ENCODE data around the gene ZSCAN30. TPM values are rescaled to one million over a fixed set of nuclear protein-coding genes. Genes with fewer than 3 reads are reported as not detected.
"Not testable (repeated sequence)": the region's sequence is repeated elsewhere in the genome, so short reads cannot be mapped to it uniquely, and the experiment has no call there.

The ZSCAN30 gene
- total RNA-seq, 1 experiment from 2014 or later: 21.9 TPM

DNA sequence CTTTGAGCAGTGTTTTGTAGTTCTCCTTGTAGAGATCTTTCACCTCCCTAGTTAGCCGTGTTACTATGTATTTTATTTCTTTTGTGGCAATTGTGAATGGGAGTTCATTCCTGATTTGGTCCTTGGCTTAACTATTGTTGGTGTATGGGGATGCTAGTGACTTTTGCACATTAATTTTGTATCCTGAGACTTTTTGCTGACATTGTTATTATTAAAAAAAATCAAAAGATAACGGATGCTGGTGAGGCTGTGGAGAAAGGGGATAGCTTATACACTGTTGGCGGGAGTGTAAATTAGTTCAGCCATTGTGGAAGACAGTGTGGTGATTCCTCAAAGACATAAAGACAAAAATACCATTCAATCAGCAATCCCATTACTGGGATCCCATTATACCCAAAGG is 66.2 kb downstream of the ZSCAN30 start:
- Mint-ChIP-seq H3K27ac (no peak overlapping the region), H3K4me1 (no peaks in the 10 kb centered on the region; the same call in 1 of the 2 replicates), H3K4me3 (no peak overlapping the region), H3K36me3 (no peaks in the 10 kb centered on the region), H3K27me3 (ENCODE audit: low read depth) (no peaks in the 10 kb centered on the region), H3K9me3 (no peaks in the 10 kb centered on the region)
- ATAC-seq (no peak), DNase-seq (ENCODE audit: low spot score) (no peak)
- ChIA-PET POLR2A (no interaction called here), CTCF (no interaction called here)
- TF ChIP-seq TEAD1 (CRISPR knock-in tag; IDR thresholded peaks at IDR 0.05) (no peak), ESRRA (CRISPR knock-in tag; IDR thresholded peaks at IDR 0.05; ENCODE audit: borderline replicate concordance) (no peak), NFYB (CRISPR knock-in tag; conservative IDR thresholded peaks at IDR 0.05; ENCODE audit: low read depth) (no peak), GRHL2 (CRISPR knock-in tag; IDR thresholded peaks at IDR 0.05; ENCODE audit: insufficient replicate concordance, severe bottlenecking) (no peak), NFATC4 (CRISPR knock-in tag; IDR thresholded peaks at IDR 0.05) (no peak), RELA (CRISPR knock-in tag; IDR thresholded peaks at IDR 0.05; ENCODE audit: borderline replicate concordance) (no peak), KAT7 (CRISPR knock-in tag; IDR thresholded peaks at IDR 0.05; ENCODE audit: borderline replicate concordance) (no peak)
- TF ChIP-seq, protein P1, sequence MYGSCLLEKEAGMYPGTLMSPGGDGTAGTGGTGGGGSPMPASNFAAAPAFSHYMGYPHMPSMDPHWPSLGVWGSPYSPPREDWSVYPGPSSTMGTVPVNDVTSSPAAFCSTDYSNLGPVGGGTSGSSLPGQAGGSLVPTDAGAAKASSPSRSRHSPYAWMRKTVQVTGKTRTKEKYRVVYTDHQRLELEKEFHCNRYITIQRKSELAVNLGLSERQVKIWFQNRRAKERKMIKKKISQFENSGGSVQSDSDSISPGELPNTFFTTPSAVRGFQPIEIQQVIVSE (CRISPR knock-in tag; IDR thresholded peaks at IDR 0.05; ENCODE audit: borderline replicate concordance): no peak
- TF ChIP-seq, protein P2, sequence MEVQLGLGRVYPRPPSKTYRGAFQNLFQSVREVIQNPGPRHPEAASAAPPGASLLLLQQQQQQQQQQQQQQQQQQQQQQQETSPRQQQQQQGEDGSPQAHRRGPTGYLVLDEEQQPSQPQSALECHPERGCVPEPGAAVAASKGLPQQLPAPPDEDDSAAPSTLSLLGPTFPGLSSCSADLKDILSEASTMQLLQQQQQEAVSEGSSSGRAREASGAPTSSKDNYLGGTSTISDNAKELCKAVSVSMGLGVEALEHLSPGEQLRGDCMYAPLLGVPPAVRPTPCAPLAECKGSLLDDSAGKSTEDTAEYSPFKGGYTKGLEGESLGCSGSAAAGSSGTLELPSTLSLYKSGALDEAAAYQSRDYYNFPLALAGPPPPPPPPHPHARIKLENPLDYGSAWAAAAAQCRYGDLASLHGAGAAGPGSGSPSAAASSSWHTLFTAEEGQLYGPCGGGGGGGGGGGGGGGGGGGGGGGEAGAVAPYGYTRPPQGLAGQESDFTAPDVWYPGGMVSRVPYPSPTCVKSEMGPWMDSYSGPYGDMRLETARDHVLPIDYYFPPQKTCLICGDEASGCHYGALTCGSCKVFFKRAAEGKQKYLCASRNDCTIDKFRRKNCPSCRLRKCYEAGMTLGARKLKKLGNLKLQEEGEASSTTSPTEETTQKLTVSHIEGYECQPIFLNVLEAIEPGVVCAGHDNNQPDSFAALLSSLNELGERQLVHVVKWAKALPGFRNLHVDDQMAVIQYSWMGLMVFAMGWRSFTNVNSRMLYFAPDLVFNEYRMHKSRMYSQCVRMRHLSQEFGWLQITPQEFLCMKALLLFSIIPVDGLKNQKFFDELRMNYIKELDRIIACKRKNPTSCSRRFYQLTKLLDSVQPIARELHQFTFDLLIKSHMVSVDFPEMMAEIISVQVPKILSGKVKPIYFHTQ (CRISPR knock-in tag; IDR thresholded peaks at IDR 0.05): no peak

DNA sequence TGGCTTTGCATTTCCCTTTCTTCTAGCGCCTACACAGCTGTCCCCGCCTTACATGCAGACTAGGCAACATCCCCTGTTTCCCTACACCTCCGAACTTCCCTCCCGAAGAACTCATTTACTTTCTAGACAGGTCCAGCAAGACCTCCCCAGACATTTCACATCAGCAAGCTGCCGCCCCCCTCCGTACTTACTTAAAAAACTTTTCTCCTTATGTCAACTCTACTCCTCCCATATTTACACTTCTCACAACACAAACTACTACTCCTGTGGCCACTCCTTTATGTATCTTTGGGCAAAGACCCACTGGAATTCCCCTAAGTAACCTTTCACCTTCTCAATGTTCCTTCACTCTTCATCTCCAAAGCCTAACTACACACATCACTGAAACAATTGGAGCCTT is 69.6 kb downstream of the ZSCAN30 start:
- Mint-ChIP-seq H3K9me3 (no peaks in the 10 kb centered on the region), H3K4me3 (no peak overlapping the region)
- POLR2A ChIA-PET: no interaction called here

DNA sequence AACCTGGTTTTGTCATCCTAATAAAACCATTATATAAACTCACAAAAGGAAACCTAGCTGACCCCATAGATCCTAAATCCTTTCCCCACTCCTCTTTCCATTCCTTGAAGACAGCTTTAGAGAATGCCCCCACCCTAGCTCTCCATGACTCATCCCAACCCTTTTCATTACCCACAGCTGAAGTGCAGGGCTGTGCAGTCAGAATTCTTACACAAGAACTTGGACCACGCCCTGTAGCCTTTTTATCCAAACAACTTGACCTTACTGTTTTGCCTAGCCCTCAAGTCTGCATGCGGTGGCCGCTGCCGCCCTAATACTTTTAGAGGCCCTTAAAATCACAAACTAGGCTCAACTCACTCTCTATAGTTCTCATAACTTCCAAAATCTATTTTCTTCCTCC is 70.7 kb downstream of the ZSCAN30 start:
- H3K27me3 Mint-ChIP-seq (ENCODE audit: low read depth); CTCF ChIA-PET; DNase-seq (ENCODE audit: low spot score); H3K4me3 Mint-ChIP-seq; H3K36me3 Mint-ChIP-seq; ATAC-seq; H3K27ac Mint-ChIP-seq; H3K9me3 Mint-ChIP-seq; POLR2A ChIA-PET: not testable (repeated sequence)
- peaks cover 27% of the 10 kb centered on the region for H3K4me1 Mint-ChIP-seq

More for the DNA sequence above, 69.6 kb downstream of the ZSCAN30 start:
- H3K4me1 Mint-ChIP-seq: peaks cover 16% of the 10 kb centered on the region
- H3K27ac Mint-ChIP-seq: no peak overlapping the region
- TF ChIP-seq ZNF138 (CRISPR knock-in tag; conservative IDR thresholded peaks at IDR 0.05): no peak
- TF ChIP-seq PRRX2 (CRISPR knock-in tag; IDR thresholded peaks at IDR 0.05): no peak
- TF ChIP-seq GRHL2 (CRISPR knock-in tag; IDR thresholded peaks at IDR 0.05; ENCODE audit: insufficient replicate concordance, severe bottlenecking): no peak
- no peak for TF ChIP-seq ZNF219 (CRISPR knock-in tag; IDR thresholded peaks at IDR 0.05; ENCODE audit: borderline replicate concordance)
- no peak for TF ChIP-seq NR2C2 (CRISPR knock-in tag; IDR thresholded peaks at IDR 0.05)
- TF ChIP-seq ZNF423 (CRISPR knock-in tag; IDR thresholded peaks at IDR 0.05): no peak
- no peak for TF ChIP-seq ZNF121 (CRISPR knock-in tag; IDR thresholded peaks at IDR 0.05)
- TF ChIP-seq TEAD4 (CRISPR knock-in tag; IDR thresholded peaks at IDR 0.05): no peak
- no peak for TF ChIP-seq CBFB (CRISPR knock-in tag; IDR thresholded peaks at IDR 0.05; ENCODE audit: low read depth)
- TF ChIP-seq ZNF263 (CRISPR knock-in tag; IDR thresholded peaks at IDR 0.05; ENCODE audit: low read depth): no peak
- TF ChIP-seq CREM (CRISPR knock-in tag; IDR thresholded peaks at IDR 0.05): no peak
- no peak for TF ChIP-seq SMAD4 (CRISPR knock-in tag; IDR thresholded peaks at IDR 0.05)
- H3K36me3 Mint-ChIP-seq: no peaks in the 10 kb centered on the region
- DNase-seq (ENCODE audit: low spot score): no peak
- CTCF ChIA-PET: no interaction called here
- no peaks in the 10 kb centered on the region for H3K27me3 Mint-ChIP-seq (ENCODE audit: low read depth)
- no peak for ATAC-seq

DNA sequence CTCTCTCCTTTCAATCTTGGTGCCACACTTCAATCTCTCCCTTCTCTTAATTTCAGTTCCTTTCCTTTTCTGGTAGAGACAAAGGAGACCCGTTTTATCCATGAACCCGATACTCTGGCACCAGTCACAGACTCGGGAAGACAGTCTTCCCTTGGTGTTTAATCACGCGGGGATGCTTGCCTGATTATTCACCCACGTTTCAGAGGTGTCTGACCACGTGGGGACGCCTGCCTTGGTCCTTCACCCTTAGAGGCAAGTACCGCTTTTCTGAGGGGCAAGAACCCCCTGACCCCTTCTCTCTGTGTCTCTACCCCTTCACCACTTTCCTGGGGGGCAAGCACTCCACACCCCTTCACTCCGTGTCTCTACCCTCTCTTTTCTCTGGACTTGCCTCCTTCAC is 73.4 kb downstream of the ZSCAN30 start:
- POLR2A ChIA-PET; H3K27me3 Mint-ChIP-seq (ENCODE audit: low read depth); DNase-seq (ENCODE audit: low spot score); H3K4me3 Mint-ChIP-seq; ATAC-seq; H3K27ac Mint-ChIP-seq; H3K36me3 Mint-ChIP-seq; H3K9me3 Mint-ChIP-seq: not testable (repeated sequence)
- peaks cover 29% of the 10 kb centered on the region for H3K4me1 Mint-ChIP-seq
- CTCF ChIA-PET: interaction anchor here (0.6 kb wide), 1 partner anchor 51 kb away, joined by 5 read pairs; no protein-coding TSS in a partner anchor
